ENCODE measurements around the gene ESPNL. TPM values are rescaled to one million over a fixed set of nuclear protein-coding genes. Genes with fewer than 3 reads are reported as not detected.

ESPNL gene
- total RNA-seq, 1 donor: 1.3 TPM

GRCh38 chr2:238123218-238123971 lies 23.3 kb downstream of the ESPNL start:
- no peak for DNase-seq (ENCODE audit: low read depth)

GRCh38 chr2:238123991-238124470 lies 23.9 kb downstream of the ESPNL start:
- TF ChIP-seq CTCF (IDR thresholded peaks at IDR 0.05; ENCODE audit: insufficient read depth, low read depth, low read length): no peak
- DNase-seq (ENCODE audit: low read depth): no peak
- H3K4me3 ChIP-seq (ENCODE audit: low read depth, low read length): no peak overlapping the region

More at GRCh38 chr2:238123218-238123971, 23.3 kb downstream of the ESPNL start:
- no peak overlapping the region for H3K4me3 ChIP-seq (ENCODE audit: low read depth, low read length)
- TF ChIP-seq CTCF (IDR thresholded peaks at IDR 0.05; ENCODE audit: insufficient read depth, low read depth, low read length): no peak

GRCh38 chr2:238124488-238125126 lies 24.5 kb downstream of the ESPNL start:
- DNase-seq (ENCODE audit: low read depth): no peak
- no peak for TF ChIP-seq CTCF (IDR thresholded peaks at IDR 0.05; ENCODE audit: insufficient read depth, low read depth, low read length)

GRCh38 chr2:238125127-238125885 lies 25.2 kb downstream of the ESPNL start:
- no peak overlapping the region for H3K4me3 ChIP-seq (ENCODE audit: low read depth, low read length)
- no peak for TF ChIP-seq CTCF (IDR thresholded peaks at IDR 0.05; ENCODE audit: insufficient read depth, low read depth, low read length)
- DNase-seq (ENCODE audit: low read depth): no peak

More at GRCh38 chr2:238124488-238125126, 24.5 kb downstream of the ESPNL start:
- no peak overlapping the region for H3K4me3 ChIP-seq (ENCODE audit: low read depth, low read length)

- DNase-seq (ENCODE audit: low read depth): no peak
- no peak overlapping the region for H3K4me3 ChIP-seq (ENCODE audit: low read depth, low read length)
- TF ChIP-seq CTCF (IDR thresholded peaks at IDR 0.05; ENCODE audit: insufficient read depth, low read depth, low read length): no peak
Measured at GRCh38 chr2:238126338-238126737, 26.2 kb downstream of the ESPNL start.

- H3K4me3 ChIP-seq (ENCODE audit: low read depth, low read length): no peak overlapping the region
- no peak for TF ChIP-seq CTCF (IDR thresholded peaks at IDR 0.05; ENCODE audit: insufficient read depth, low read depth, low read length)
- DNase-seq (ENCODE audit: low read depth): no peak
Measured at GRCh38 chr2:238126775-238127164, 26.6 kb downstream of the ESPNL start.
